Mesenteric fat pad (tissue), 1 donor: ENCODE data around the gene AMPD2. TPM values are rescaled to one million over a fixed set of nuclear protein-coding genes. Genes with fewer than 3 reads are reported as not detected.
"Not testable (repeated sequence)": the region's sequence is repeated elsewhere in the genome, so short reads cannot be mapped to it uniquely, and the experiment has no call there.

Experiments used
- DNase-seq: peaks from one replicate; pipeline ENCODE4 v3.0.0-alpha.2; 2020; ENCODE audit warnings: low spot score
- total RNA-seq: library from RNA; stranded (reverse); fragmentation: NEBNext Ultra II Directional; extraction: Animal tissue kit (Norgen Biotek cat#: 25700); gene quantifications from one replicate; pipeline ENCODE4 v1.2.1, GENCODE V29; 2021
- donor health status: DM: yes; HTN: yes; CAD: no.

AMPD2 gene
- total RNA-seq, 1 donor from 2014 or later = 63.1 TPM

DNA sequence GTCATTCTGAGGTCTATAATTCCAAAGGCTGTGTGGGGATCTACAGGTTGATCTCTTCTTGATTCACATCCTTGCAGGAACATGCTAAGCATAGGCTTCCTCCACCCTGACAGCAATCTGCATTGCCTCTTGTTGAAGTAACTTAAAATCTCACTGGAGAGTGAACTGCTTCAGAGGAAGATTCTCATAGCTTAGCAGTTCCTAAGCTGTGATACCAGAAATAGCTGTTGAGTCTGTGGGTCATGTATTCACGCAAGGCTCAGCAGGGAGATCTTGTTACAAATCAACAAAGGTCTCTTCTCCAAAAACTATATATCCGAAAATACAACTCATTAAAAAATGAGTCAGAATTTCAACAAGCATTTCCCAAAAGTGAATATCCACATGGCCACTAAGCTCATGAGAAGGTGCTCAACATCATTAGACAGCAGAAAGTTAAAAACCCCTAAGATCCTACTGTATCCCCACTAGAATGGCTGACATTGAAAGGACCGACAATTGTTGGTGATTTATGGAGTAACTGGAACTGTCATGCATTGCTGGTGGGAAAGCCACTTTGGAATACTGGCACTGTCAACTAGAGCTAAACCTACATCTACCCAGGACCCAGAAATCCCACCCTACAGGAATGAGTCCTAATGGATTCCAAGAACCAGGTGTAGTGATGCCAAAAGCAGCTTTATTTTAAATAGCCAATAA is 57.2 kb downstream of the AMPD2 start:
- DNase-seq = not testable (repeated sequence)

DNA sequence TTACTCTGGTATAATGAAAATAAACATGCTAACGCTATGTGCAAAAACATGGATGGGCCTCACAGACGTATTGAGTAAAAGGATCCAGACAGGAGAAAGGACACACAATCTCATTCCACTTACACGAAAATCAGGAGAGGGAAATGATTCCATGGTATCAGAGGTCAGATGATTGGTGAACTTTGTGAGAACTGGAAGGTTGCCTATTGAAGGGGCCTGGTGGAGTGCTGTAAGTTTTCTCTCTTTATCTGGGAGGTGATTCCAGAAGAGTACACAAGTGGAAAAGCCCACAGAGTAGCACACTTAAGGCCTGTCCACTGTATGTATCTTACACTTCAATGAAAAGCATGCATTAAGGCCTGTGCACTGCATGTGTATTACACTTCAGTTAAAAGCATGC is 57.8 kb downstream of the AMPD2 start:
- DNase-seq = no peak

DNA sequence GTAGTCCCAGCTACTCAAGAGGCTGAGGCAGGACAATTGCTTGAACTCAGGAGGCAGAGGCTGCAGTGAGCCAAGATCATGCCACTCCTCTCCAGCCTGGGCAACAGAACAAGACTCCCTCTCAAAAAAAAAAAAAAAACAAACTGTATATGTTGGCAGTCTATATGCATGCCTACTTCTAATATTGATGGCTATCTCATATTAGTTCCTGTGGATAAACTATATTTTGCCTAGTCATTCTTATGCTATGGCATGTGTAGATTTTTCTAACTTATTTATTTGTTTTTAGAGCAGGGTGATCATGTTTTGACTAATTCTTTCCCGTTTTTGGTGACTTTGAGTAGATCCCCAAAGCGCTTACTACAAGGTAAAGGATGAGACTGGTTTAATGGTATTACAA is 59.0 kb downstream of the AMPD2 start:
- DNase-seq = not testable (repeated sequence)

Other genes with a start within 250 kb of the AMPD2 start
- gene SORT1, start 221.9 kb upstream of the AMPD2 start, total RNA-seq = 169 TPM
- gene PSMA5, start 193.4 kb upstream of the AMPD2 start, total RNA-seq = 63.9 TPM
- gene SYPL2, start 153.3 kb upstream of the AMPD2 start, total RNA-seq = 7.3 TPM
- 3.0 TPM for gene ATXN7L2, start 135.9 kb upstream of the AMPD2 start, total RNA-seq
- gene CYB561D1, start 125.7 kb upstream of the AMPD2 start, total RNA-seq = 8.9 TPM
- gene AMIGO1, start 110.1 kb upstream of the AMPD2 start, total RNA-seq = 7.4 TPM
- not detected for gene GPR61, start 80.0 kb upstream of the AMPD2 start, total RNA-seq
- gene GNAI3, start 71.2 kb upstream of the AMPD2 start, total RNA-seq = 8.7 TPM
- not detected for gene GNAT2, start 221 bp upstream of the AMPD2 start, total RNA-seq
- 22.6 TPM for gene GSTM4, start 36.3 kb downstream of the AMPD2 start, total RNA-seq
- 51.2 TPM for gene GSTM2, start 48.2 kb downstream of the AMPD2 start, total RNA-seq
- not detected for gene GSTM1, start 68.0 kb downstream of the AMPD2 start, total RNA-seq
- 13.1 TPM for gene GSTM5, start 92.4 kb downstream of the AMPD2 start, total RNA-seq
- gene GSTM3, start 121.2 kb downstream of the AMPD2 start, total RNA-seq = 16.0 TPM
- 0.58 TPM for gene EPS8L3, start 144.1 kb downstream of the AMPD2 start, total RNA-seq